HG03342 (cell line): ENCODE measurements around the gene LENG1.

ENCODE experiments used
- ATAC-seq: cut with Tn5 transposase; IDR thresholded peaks from one replicate; pipeline ENCODE4 v1.9.1; 2021; ENCODE audit warnings: mild to moderate bottlenecking, moderate library complexity; ENCODE audit not compliant: unreplicated experiment

The LENG1 gene

DNA sequence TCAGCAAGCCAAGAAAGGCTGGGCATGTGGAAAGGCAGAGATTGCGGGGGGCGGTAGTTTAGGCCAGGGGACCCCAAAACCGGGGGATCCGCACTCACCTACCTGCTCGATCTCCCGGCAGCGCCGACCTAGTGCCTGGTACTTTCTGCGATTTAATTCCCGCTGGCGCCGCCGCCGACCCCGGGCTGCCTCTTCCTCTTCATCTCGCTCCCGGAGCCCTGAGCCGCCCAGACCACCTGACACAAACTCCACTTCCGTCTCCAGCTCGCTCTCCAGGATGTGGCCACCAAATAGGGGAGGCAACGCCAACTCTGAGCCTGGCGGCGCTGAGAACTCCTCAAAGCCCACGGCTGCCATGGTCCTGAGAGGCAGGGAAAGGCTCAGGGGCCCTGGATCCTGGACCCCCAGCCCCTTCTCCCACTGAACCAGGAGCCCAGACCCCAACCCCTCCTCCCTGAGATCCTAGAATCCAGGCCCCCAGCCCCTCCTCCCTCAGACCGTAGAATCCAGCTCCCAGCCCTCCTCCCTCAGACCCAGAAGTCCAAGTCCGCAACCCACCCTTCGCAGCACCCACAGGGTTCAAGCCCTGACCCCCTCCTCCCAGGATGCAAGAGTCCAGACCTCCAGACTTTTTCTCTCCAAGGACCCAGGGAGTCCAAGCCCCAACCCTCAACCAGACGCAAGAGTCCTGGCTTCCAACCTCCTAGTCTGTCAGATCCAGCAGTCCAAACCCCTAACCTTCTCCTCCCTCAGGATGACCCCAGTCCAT is 45.0 kb downstream of the LENG1 start:
- ATAC-seq = peak; percentile 38

GRCh38 chr19:54109651-54110050 is 49.9 kb downstream of the LENG1 start:
- ATAC-seq = no peak

- ATAC-seq = no peak
These were observed 51.0 kb downstream of the LENG1 start for GRCh38 chr19:54108496-54108895.

GRCh38 chr19:54107876-54108490 is 51.5 kb downstream of the LENG1 start:
- no peak for ATAC-seq

- no peak for ATAC-seq
These were observed 52.8 kb downstream of the LENG1 start for GRCh38 chr19:54106716-54107115.

DNA sequence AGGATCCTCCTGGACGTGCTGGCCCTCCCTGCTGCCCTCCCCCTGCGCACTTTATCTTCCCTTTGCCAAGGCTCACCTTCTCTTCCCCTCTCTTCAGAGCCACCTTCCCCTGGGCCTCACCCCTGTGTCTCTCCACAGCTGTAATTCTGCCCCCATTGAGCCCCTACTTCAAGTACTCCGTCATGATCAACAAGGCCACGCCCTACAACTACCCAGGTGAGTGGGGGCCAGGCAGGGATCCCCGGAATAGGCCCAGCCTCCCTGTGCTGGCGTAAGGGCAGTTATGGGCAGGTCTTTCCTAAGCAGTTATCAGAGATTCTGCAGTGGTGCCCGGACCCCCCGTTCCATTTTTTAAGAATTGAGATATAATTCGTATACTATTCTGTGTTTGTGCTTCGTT is 53.7 kb downstream of the LENG1 start:
- no peak for ATAC-seq
